HG03432 (cell line): ENCODE data around the gene SPRR2G.
"Not testable (repeated sequence)": the region's sequence is repeated elsewhere in the genome, so short reads cannot be mapped to it uniquely, and the experiment has no call there.

Experiments
- ATAC-seq: cut with Tn5 transposase; IDR thresholded peaks from one replicate; pipeline ENCODE4 v1.9.1; 2021; ENCODE audit warnings: mild to moderate bottlenecking, moderate library complexity; ENCODE audit not compliant: unreplicated experiment

The SPRR2G gene

DNA sequence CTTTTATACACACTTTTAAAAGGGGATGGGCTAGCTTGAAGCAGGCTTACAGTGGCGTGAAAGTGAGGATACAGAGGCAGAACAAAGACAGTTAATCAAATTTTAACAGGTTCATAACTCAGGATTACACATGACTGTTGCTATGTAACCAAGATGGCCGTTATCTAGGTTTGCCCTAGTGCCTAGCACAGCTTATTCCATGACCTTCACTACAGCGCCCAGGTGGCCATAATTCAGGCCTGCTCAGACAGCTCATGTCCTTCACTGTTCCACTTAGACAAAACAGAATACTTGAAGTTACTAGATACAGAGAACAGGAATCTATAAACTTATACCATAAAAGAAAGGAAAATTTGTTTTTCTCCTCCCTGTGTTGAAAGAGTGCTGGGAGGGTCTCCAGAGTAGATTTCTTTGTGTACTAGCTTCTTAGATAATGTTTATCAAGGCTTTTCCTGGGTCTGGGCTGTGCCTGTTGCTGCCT is 31.2 kb downstream of the SPRR2G start:
- ATAC-seq: no peak

DNA sequence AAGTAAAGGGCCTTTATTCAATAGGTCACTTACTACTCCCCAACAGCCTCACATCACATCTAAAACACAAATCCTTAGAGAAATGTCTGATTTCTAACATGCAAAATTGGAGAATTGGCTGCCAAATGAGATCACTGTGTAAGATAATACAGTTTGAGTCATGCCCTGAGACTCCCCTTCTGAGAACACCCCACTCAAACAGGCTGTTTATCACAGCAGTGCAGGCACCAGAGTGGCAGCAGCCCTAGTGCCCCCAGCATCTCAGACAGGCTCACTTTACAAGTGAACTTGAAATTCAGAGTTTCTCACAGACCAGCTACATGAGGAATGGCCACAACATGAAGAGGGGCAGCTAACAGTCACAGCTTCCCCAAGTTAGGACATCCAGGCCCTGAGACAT is 35.4 kb downstream of the SPRR2G start:
- ATAC-seq: not testable (repeated sequence)

- ATAC-seq: no peak
Measured at GRCh38 chr1:153113416-153113815, 37.3 kb downstream of the SPRR2G start, which contains the start of gene SPRR2F. TSS of gene SPRR2F (minus strand) at chr1:153113516. CDS start at chr1:153112733, 783 bp downstream.

- ATAC-seq: not testable (repeated sequence)
Measured at GRCh38 chr1:153112454-153112853, 38.2 kb downstream of the SPRR2G start.

DNA sequence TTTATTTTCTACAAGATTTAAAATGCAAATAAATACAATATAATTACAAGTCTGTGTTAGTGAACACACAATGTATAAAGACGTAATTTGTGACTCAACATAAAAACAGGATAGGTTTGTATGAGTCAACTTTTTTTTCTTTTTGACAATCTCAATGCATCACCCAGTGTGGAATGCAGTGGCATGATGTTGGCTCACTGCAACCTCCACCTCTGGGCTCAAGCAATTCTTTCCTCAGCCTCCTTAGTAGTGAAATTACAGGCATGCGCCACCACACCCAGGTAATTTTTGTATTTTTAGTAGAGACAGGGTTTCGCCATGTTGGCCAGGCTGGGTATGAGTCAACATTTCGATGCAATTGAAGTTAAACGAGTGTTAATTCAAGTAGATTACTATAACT is 50.4 kb downstream of the SPRR2G start:
- no peak for ATAC-seq
